H9 (cell line): Measurements from ENCODE around the gene CTNNBL1. TPM values are rescaled to one million over a fixed set of nuclear protein-coding genes. Genes with fewer than 3 reads are reported as not detected.

Experiments used
- DNase-seq: peaks from one replicate; pipeline ENCODE4 v3.0.0-alpha.2; 2017
- H2AFZ ChIP-seq: one replicate; pipeline ENCODE4 v1.6.1; 2013; ENCODE audit warnings: mild to moderate bottlenecking, low read length, control low read depth, moderate library complexity
- H2AK5ac ChIP-seq: 2 replicates; pipeline ENCODE4 v1.6.1; 2013; ENCODE audit warnings: low read length, control low read depth, mixed read lengths; ENCODE audit not compliant: insufficient read length
- H2BK120ac ChIP-seq: one replicate; pipeline ENCODE4 v1.6.1; 2013; ENCODE audit warnings: low read depth, mild to moderate bottlenecking, low read length, control low read depth, inconsistent platforms; ENCODE audit not compliant: poor library complexity, severe bottlenecking
- H2BK12ac ChIP-seq: 2 replicates; pipeline ENCODE4 v1.6.1; 2013; ENCODE audit warnings: low read length, control low read depth, mixed read lengths, low read depth; ENCODE audit not compliant: insufficient read length
- H2BK15ac ChIP-seq: 2 replicates; pipeline ENCODE4 v1.6.1; 2013; ENCODE audit warnings: low read depth, low read length, control low read depth
- H2BK20ac ChIP-seq: one replicate; pipeline ENCODE4 v1.6.1; 2013; ENCODE audit warnings: low read depth, mild to moderate bottlenecking, low read length, control low read depth, inconsistent platforms; ENCODE audit not compliant: poor library complexity, severe bottlenecking
- H2BK5ac ChIP-seq: 2 replicates; pipeline ENCODE4 v1.6.1; 2013; ENCODE audit warnings: low read length, control low read depth, mixed read lengths; ENCODE audit not compliant: insufficient read length
- H3K14ac ChIP-seq: 2 replicates; pipeline ENCODE4 v1.6.1; 2013; ENCODE audit warnings: low read length, control low read depth; ENCODE audit not compliant: insufficient read depth
- H3K18ac ChIP-seq: 2 replicates; pipeline ENCODE4 v1.6.1; 2013; ENCODE audit warnings: low read depth, mild to moderate bottlenecking, mixed read lengths, low read length, control low read depth; ENCODE audit not compliant: insufficient read length
- H3K23ac ChIP-seq: 2 replicates; pipeline ENCODE4 v1.6.1; 2013; ENCODE audit warnings: low read length, control low read depth, mixed read lengths, low read depth; ENCODE audit not compliant: insufficient read length
- H3K23me2 ChIP-seq: 2 replicates; pipeline ENCODE4 v1.6.1; 2013; ENCODE audit warnings: low read depth, mild to moderate bottlenecking, mixed read lengths, low read length, control low read depth; ENCODE audit not compliant: insufficient read length, poor library complexity, severe bottlenecking
- H3K27ac ChIP-seq: 2 replicates; pipeline ENCODE4 v1.5.1; 2013; ENCODE audit warnings: low read length, control low read depth, mixed read lengths, low read depth; ENCODE audit not compliant: insufficient read length
- H3K27me3 ChIP-seq: 2 replicates; pipeline ENCODE4 v1.6.1; 2013; ENCODE audit warnings: low read length, control low read depth, inconsistent platforms; ENCODE audit not compliant: insufficient read depth
- H3K4ac ChIP-seq: 2 replicates; pipeline ENCODE4 v1.6.1; 2013; ENCODE audit warnings: low read depth, mild to moderate bottlenecking, control low read depth, inconsistent platforms, low read length, moderate library complexity
- H3K4me1 ChIP-seq: 2 replicates; pipeline ENCODE4 v1.6.1; 2013; ENCODE audit warnings: low read length, control low read depth, inconsistent platforms; ENCODE audit not compliant: insufficient read depth
- H3K4me2 ChIP-seq: 2 replicates; pipeline ENCODE4 v1.6.1; 2013; ENCODE audit warnings: low read length, control low read depth, mixed read lengths; ENCODE audit not compliant: insufficient read length, insufficient read depth
- H3K56ac ChIP-seq: 2 replicates; pipeline ENCODE4 v1.6.1; 2013; ENCODE audit warnings: low read depth, mild to moderate bottlenecking, mixed read lengths, low read length, control low read depth; ENCODE audit not compliant: insufficient read length
- H3K79me1 ChIP-seq: 2 replicates; pipeline ENCODE4 v1.6.1; 2013; ENCODE audit warnings: low read depth, mild to moderate bottlenecking, moderate library complexity, low read length, control low read depth, inconsistent platforms; ENCODE audit not compliant: insufficient read depth, poor library complexity, severe bottlenecking
- H3K79me2 ChIP-seq: 2 replicates; pipeline ENCODE4 v1.6.1; 2013; ENCODE audit warnings: low read length, control low read depth, inconsistent platforms; ENCODE audit not compliant: insufficient read depth
- H3K9ac ChIP-seq: 2 replicates; pipeline ENCODE4 v1.6.1; 2013; ENCODE audit warnings: low read length, control low read depth, mixed read lengths; ENCODE audit not compliant: insufficient read length; ENCODE audit errors: extremely low read depth
- H3K9me3 ChIP-seq: one replicate; pipeline ENCODE4 v1.6.1; 2013; ENCODE audit warnings: low read depth, low read length, inconsistent platforms; ENCODE audit not compliant: control insufficient read depth
- H3T11ph ChIP-seq: one replicate; pipeline ENCODE4 v1.6.1; 2013; ENCODE audit warnings: mild to moderate bottlenecking, low read length, control low read depth, inconsistent platforms
- H4K20me1 ChIP-seq: one replicate; pipeline ENCODE4 v1.6.1; 2013; ENCODE audit not compliant: control insufficient read depth, insufficient read length, insufficient read depth
- H4K5ac ChIP-seq: 2 replicates; pipeline ENCODE4 v1.6.1; 2013; ENCODE audit warnings: low read depth, mild to moderate bottlenecking, mixed read lengths, low read length, control low read depth; ENCODE audit not compliant: insufficient read length
- H4K8ac ChIP-seq: replicated peaks from 2 replicates; pipeline ENCODE4 v1.6.1; 2013; ENCODE audit warnings: low read length, control low read depth, mixed read lengths, low read depth; ENCODE audit not compliant: insufficient read length
- H4K91ac ChIP-seq: 2 replicates; pipeline ENCODE4 v1.6.1; 2013; ENCODE audit warnings: low read depth, mild to moderate bottlenecking, moderate library complexity, mixed read lengths, low read length, control low read depth; ENCODE audit not compliant: insufficient read length
- H3K27ac Mint-ChIP-seq, 3 experiments: 2 replicates in 2 of 3; 3 replicates in 1 of 3; pipeline ENCODE4 v1.8.0; 2020 to 2021; ENCODE audit warnings: mixed read lengths in 3 of 3, mild to moderate bottlenecking in 1 of 3, moderate library complexity in 1 of 3
- H3K27me3 Mint-ChIP-seq: 2 replicates; pipeline ENCODE4 v1.8.0; 2021; ENCODE audit warnings: low read depth, mild to moderate bottlenecking, moderate library complexity, mixed read lengths
- H3K36me3 Mint-ChIP-seq, 3 experiments: 2 replicates in 2 of 3; 3 replicates in 1 of 3; pipeline ENCODE4 v1.8.0; 2020 to 2021; ENCODE audit warnings: low read depth in 3 of 3, mixed read lengths in 3 of 3; ENCODE audit not compliant: insufficient read depth in 1 of 3
- H3K4me1 Mint-ChIP-seq, 2 experiments: 2 replicates each; pipeline ENCODE4 v1.8.0; 2020; ENCODE audit warnings: mixed read lengths in 2 of 2
- H3K4me3 Mint-ChIP-seq, 2 experiments: 2 replicates in 1 of 2; 3 replicates in 1 of 2; pipeline ENCODE4 v1.8.0; 2020 to 2021; ENCODE audit warnings: mild to moderate bottlenecking in 2 of 2, mixed read lengths in 2 of 2, moderate library complexity in 1 of 2
- H3K9me3 Mint-ChIP-seq, 2 experiments: 2 replicates in 1 of 2; 3 replicates in 1 of 2; pipeline ENCODE4 v1.8.0; 2020; ENCODE audit warnings: mild to moderate bottlenecking in 2 of 2, mixed read lengths in 2 of 2, moderate library complexity in 1 of 2
- WGBS: extraction: QIAGEN DNeasy Blood & Tissue Kit; methylation state at CpG from one replicate; pipeline ENCODE4 v1.1.7; 2013; ENCODE audit warnings: missing lambda C conversion rate, low lambda C conversion rate, mixed read lengths; ENCODE audit not compliant: insufficient read length; ENCODE audit errors: extremely low coverage; 5-methylcytosine and 5-hydroxymethylcytosine counted together
- total RNA-seq: library from RNA; stranded (reverse); gene quantifications from 2 replicates; pipeline ENCODE4 v1.2.1, GENCODE V29; 2021
- TF ChIP-seq, protein P1 (sequence below): fragments of 200-600 bp; sonication (generic); conservative IDR thresholded peaks from 3 replicates; pipeline ENCODE4 v1.8.0; 2021; ENCODE audit warnings: antibody characterized with exemption, mild to moderate bottlenecking

Gene CTNNBL1
- total RNA-seq, 1 experiment from 2014 or later: 67.2 TPM

DNA sequence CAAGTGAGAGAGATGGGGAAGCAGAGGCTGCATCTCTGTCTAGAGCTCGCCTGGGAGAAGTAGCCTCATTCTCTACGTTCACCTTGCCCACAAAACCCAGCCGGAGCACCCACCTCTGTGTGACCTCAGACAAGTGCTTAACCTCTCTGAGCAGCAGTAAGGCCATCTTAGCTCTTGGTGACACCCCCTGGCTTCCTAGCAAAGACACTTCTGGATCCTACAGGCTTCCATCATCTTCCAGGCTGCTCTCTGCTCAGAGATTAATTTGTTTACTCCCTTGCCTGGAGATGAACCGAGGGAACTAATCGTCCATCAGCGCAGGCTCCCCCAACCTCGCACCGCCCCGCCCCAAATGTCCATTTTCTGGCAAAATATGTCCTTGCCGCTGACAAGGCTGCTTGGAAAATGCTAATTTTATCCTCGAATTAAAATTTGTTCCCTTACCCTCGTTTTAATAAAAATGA, 24.0 kb upstream of the CTNNBL1 start:
- no CpG with 5 or more reads among the region's 12 CpGs for WGBS
- TF ChIP-seq, protein P1, sequence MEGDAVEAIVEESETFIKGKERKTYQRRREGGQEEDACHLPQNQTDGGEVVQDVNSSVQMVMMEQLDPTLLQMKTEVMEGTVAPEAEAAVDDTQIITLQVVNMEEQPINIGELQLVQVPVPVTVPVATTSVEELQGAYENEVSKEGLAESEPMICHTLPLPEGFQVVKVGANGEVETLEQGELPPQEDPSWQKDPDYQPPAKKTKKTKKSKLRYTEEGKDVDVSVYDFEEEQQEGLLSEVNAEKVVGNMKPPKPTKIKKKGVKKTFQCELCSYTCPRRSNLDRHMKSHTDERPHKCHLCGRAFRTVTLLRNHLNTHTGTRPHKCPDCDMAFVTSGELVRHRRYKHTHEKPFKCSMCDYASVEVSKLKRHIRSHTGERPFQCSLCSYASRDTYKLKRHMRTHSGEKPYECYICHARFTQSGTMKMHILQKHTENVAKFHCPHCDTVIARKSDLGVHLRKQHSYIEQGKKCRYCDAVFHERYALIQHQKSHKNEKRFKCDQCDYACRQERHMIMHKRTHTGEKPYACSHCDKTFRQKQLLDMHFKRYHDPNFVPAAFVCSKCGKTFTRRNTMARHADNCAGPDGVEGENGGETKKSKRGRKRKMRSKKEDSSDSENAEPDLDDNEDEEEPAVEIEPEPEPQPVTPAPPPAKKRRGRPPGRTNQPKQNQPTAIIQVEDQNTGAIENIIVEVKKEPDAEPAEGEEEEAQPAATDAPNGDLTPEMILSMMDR: no peak
- no peak overlapping the region for H2BK12ac ChIP-seq
- H3K14ac ChIP-seq: no peak overlapping the region; the same call in 1 of the 2 replicates
- no peak overlapping the region for H2BK5ac ChIP-seq
- H3K56ac ChIP-seq: no peak overlapping the region
- no peak overlapping the region for H2BK15ac ChIP-seq
- H3K27ac ChIP-seq: no peak overlapping the region
- H3K4me1 ChIP-seq: no peaks in the 10 kb centered on the region; the same call in 1 of the 2 replicates
- Mint-ChIP-seq H3K9me3 (peaks cover 0 to 2% of the 10 kb centered on the region in 2 experiments; a peak in 1 of 5 replicates), H3K27ac (no peak overlapping the region), H3K4me3 (no peak overlapping the region), H3K36me3 (0 out of 7 replicates have a peak, but pooled peaks cover 0 to under 1% (median 0%) of the 10 kb centered on the region in 3 experiments), H3K4me1 (peaks cover 12 to 20% of the 10 kb centered on the region in 2 experiments), H3K27me3 (peaks cover 5% of the 10 kb centered on the region; the same call in 1 of the 2 replicates)
- H4K5ac ChIP-seq: no peak overlapping the region
- no peak overlapping the region for H2BK20ac ChIP-seq
- H3K23me2 ChIP-seq: no peaks in the 10 kb centered on the region
- no peak overlapping the region for H4K8ac ChIP-seq
- no peak overlapping the region for H3T11ph ChIP-seq
- H3K79me1 ChIP-seq: no peaks in the 10 kb centered on the region
- no peak overlapping the region for H2AFZ ChIP-seq
- H3K79me2 ChIP-seq: no peaks in the 10 kb centered on the region
- no peak overlapping the region for H3K18ac ChIP-seq
- no peak overlapping the region for H4K91ac ChIP-seq
- no peak overlapping the region for H3K9ac ChIP-seq
- no peaks in the 10 kb centered on the region for H3K9me3 ChIP-seq
- H4K20me1 ChIP-seq: no peaks in the 10 kb centered on the region
- H3K4ac ChIP-seq: no peak overlapping the region
- DNase-seq: no peak
- H3K27me3 ChIP-seq: no peaks in the 10 kb centered on the region
- no peak overlapping the region for H2AK5ac ChIP-seq
- H3K23ac ChIP-seq: no peak overlapping the region
- no peak overlapping the region for H2BK120ac ChIP-seq
- no peak overlapping the region for H3K4me2 ChIP-seq
